HEK293T (cell line): Measurements from ENCODE around the gene UPP1.

Experiments used
- ARNT ChIP-seq: fragments of 450-650 bp; IDR thresholded peaks from 2 replicates; pipeline ENCODE4 v1.6.1; 2017; ENCODE audit warnings: mild to moderate bottlenecking
- BHLHE40 ChIP-seq: fragments of 450-650 bp; IDR thresholded peaks from 2 replicates; pipeline ENCODE4 v1.6.1; 2016; ENCODE audit warnings: mild to moderate bottlenecking, moderate library complexity, borderline replicate concordance
- CTBP1 ChIP-seq: fragments of 450-650 bp; IDR thresholded peaks from 2 replicates; pipeline ENCODE4 v1.6.1; 2016; ENCODE audit warnings: borderline replicate concordance
- FOXM1 ChIP-seq: fragments of 450-650 bp; IDR thresholded peaks from 2 replicates; pipeline ENCODE4 v1.6.1; 2017; ENCODE audit warnings: mild to moderate bottlenecking, borderline replicate concordance
- SP1 ChIP-seq: fragments of 450-650 bp; IDR thresholded peaks from 2 replicates; pipeline ENCODE4 v1.6.1; 2017
- SUZ12 ChIP-seq: fragments of 450-650 bp; IDR thresholded peaks from 2 replicates; pipeline ENCODE4 v1.6.1; 2016; ENCODE audit warnings: mild to moderate bottlenecking

DNA sequence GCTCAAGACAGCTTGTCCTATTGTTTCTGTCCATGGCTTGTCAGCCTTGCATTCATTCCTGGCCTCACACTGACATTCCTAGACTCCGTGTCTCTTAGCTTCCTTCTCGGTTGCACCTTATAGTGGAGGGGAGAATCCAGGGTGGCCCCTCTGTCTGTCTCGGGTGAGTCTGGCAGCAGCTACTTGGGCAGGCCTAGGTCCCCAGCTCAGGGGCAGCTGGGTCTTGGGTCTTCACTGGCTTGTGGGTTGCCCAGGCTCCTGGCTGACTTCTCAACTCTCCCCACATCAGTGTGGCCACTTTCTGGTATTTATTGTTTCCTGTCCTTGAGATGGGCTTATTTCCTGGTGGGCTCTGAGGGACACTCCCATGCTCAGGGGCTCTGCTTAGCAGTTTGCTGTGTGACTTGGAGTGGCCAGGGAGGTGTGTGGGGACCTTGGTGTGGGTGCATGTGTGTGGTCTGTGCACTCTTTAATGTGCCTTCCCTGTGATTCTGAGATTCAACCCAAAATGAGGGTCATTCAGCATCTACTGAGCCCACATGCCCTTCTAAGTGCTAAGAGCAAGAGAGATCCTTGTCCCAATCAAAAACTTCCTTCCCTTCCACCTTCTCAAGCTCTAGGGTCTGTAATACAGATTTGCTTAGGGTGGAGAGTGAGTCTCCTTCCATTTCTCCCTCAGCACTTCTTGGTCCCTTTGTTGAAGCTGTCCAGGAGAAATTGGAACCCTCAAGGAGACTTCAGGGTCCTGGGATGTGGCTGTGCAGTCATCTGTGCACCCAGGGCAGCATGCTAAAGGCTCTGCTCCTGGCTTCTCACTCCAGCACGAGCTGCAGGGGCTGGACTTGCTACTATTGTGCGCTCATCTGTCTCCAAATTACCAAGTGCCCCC, 20.1 kb downstream of the UPP1 start:
- no peak for TF ChIP-seq SUZ12
- no peak for TF ChIP-seq CTBP1
- no peak for TF ChIP-seq SP1
- TF ChIP-seq FOXM1, result no peak
- TF ChIP-seq ARNT, result no peak
- no peak for TF ChIP-seq BHLHE40
